ENCODE data around the gene ADAM22. TPM values are rescaled to one million over a fixed set of nuclear protein-coding genes. Genes with fewer than 3 reads are reported as not detected.
"Not testable (repeated sequence)": the region's sequence is repeated elsewhere in the genome, so short reads cannot be mapped to it uniquely, and the experiment has no call there.

The ADAM22 gene
- polyA plus RNA-seq, 3 donors = 0.17 to 0.90 (median 0.46) TPM

GRCh38 chr7:88140947-88141346 is 206.9 kb downstream of the ADAM22 start:
- WGBS, 3 donors = 14 to 43% (median 38%) methylated on average over 2 of the region's 2 CpGs
- H3K27ac ChIP-seq (ENCODE audit: low read depth, low read length) = no peak overlapping the region

GRCh38 chr7:88141479-88141878 is 207.4 kb downstream of the ADAM22 start:
- WGBS, 3 donors = 82 to 90% (median 84%) methylated on average over 2 of the region's 2 CpGs
- no peak overlapping the region for H3K27ac ChIP-seq (ENCODE audit: low read depth, low read length)

DNA sequence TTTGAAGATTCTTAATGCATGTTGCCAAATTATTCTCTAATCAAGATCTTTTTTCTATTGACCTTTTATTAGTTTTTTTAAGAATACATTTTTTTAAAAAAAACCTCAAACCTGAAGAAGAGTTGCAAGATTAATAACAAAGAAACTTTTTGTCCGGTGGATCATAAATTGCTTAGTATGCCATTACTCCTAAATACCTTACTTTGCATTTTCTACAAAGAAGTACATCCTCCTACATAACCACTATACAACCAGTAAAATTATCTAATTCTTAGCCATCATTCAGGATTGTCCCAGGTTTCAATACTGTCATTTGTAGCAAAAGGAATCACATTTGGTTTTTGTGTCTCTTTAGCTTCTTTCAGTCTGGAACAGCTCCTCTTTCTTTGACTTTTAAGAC is 207.9 kb downstream of the ADAM22 start:
- no peak overlapping the region for H3K27ac ChIP-seq (ENCODE audit: low read depth, low read length)
- WGBS, 3 donors = 84 to 91% (median 87%) methylated on average over 1 of the region's 1 CpG

- 34 to 74% (median 58%) methylated on average over 2 of the region's 2 CpGs for WGBS, 3 donors
- H3K27ac ChIP-seq (ENCODE audit: low read depth, low read length) = no peak overlapping the region
Measured at GRCh38 chr7:88146616-88147015, 212.6 kb downstream of the ADAM22 start.

- H3K27ac ChIP-seq (ENCODE audit: low read depth, low read length) = no peak overlapping the region
Measured at GRCh38 chr7:88147341-88147740, 213.3 kb downstream of the ADAM22 start.

- H3K27ac ChIP-seq (ENCODE audit: low read depth, low read length) = no peak overlapping the region
- WGBS, 3 donors = 39 to 76% (median 74%) methylated on average over 1 of the region's 1 CpG
Measured at GRCh38 chr7:88147949-88148348, 213.9 kb downstream of the ADAM22 start.

- no peak overlapping the region for H3K27ac ChIP-seq (ENCODE audit: low read depth, low read length)
Measured at GRCh38 chr7:88150033-88150432, 216.0 kb downstream of the ADAM22 start.

DNA sequence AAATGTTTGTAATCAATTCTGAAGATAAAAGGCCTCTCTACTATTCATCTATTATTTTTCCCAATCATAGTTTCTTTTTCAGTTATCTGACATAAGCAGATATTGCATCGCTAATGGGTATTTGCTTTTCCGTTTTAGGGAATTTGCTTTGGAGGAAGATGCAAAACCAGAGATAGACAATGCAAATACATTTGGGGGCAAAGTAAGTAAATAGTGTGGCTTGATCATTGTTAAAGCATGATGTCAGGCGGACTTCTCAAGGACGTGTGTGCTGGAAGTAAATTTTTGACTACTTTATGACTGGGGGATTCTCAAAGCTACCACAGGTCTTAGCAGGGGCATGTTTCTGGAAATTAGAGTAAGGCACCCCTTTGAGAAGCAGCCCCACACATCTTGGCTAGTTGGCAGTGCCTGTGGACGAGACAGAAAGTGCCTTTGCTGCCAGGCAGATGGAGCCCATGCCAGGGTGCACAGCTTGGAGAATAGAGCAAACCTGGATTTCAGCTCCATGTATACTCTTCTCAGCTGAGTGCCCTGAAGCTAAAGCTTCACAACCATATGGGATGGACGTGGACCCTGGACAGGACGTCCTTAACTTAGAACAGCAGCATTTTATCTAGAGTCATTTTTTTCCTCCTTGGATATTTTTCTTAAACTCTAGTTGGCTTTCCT is 217.2 kb downstream of the ADAM22 start:
- WGBS, 3 donors = 26 to 90% (median 83%) methylated on average over 7 of the region's 7 CpGs

More at GRCh38 chr7:88150033-88150432, 216.0 kb downstream of the ADAM22 start:
- WGBS, 3 donors = 88 to 92% (median 90%) methylated on average over 4 of the region's 4 CpGs

DNA sequence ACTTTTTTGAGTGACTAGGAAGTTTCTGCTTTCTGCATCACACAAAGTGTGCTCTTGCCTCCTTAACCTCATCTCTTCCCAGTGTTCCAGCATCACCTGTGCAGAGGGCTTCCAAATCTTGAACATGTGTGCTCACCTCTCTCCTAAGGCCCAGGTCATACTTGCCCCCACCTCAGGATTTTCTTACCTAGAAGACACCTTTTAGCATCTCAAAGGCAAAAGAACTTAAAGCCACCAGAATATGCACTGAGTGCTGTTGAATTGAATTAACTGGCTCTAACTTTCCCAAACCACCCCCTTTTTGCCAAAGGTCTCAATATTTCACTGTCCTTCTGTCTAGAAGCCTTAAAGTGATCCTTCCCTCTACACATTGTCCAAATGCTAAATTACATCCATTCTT is 219.3 kb downstream of the ADAM22 start:
- H3K27ac ChIP-seq (ENCODE audit: low read depth, low read length) = no peak overlapping the region

More for the DNA sequence above, 217.2 kb downstream of the ADAM22 start:
- H3K27ac ChIP-seq (ENCODE audit: low read depth, low read length) = no peak overlapping the region

- 81 to 88% (median 87%) methylated on average over 4 of the region's 4 CpGs for WGBS, 3 donors
- H3K27ac ChIP-seq (ENCODE audit: low read depth, low read length) = no peak overlapping the region
Measured at GRCh38 chr7:88155756-88156155, 221.7 kb downstream of the ADAM22 start.

GRCh38 chr7:88156356-88156755 is 222.3 kb downstream of the ADAM22 start:
- WGBS, 3 donors = 41 to 79% (median 45%) methylated on average over 1 of the region's 1 CpG
- H3K27ac ChIP-seq (ENCODE audit: low read depth, low read length) = no peak overlapping the region

- H3K27ac ChIP-seq (ENCODE audit: low read depth, low read length) = not testable (repeated sequence)
- 77 to 78% (median 77%) methylated on average over 2 of the region's 2 CpGs for WGBS, 3 donors
Measured at GRCh38 chr7:88159741-88160140, 225.7 kb downstream of the ADAM22 start.

- no peak overlapping the region for H3K27ac ChIP-seq (ENCODE audit: low read depth, low read length)
Measured at GRCh38 chr7:88165697-88166096, 231.6 kb downstream of the ADAM22 start.

GRCh38 chr7:88167223-88167622 is 233.2 kb downstream of the ADAM22 start:
- WGBS, 3 donors = 83 to 84% (median 84%) methylated on average over 2 of the region's 2 CpGs
- no peak overlapping the region for H3K27ac ChIP-seq (ENCODE audit: low read depth, low read length)

DNA sequence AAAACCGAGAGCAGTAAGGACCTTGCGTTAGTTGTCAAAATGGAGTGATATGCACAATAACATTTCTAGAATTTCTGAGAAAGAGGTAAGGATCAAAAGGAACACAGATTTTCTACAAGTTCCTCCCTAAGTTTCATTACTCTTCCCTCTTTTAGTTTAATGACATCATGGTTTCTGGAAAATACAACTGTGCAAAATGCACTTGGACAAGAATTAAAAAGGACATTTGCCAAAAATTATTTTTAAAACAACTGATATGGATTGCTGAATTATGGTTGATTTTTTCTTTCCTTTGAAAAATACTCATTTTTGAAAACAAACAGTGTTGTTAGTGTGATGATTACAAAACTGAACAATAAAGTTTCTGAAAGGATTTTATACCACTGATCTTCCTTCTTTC is 233.7 kb downstream of the ADAM22 start:
- 71 to 83% (median 80%) methylated on average over 2 of the region's 2 CpGs for WGBS, 3 donors
- H3K27ac ChIP-seq (ENCODE audit: low read depth, low read length) = no peak overlapping the region

DNA sequence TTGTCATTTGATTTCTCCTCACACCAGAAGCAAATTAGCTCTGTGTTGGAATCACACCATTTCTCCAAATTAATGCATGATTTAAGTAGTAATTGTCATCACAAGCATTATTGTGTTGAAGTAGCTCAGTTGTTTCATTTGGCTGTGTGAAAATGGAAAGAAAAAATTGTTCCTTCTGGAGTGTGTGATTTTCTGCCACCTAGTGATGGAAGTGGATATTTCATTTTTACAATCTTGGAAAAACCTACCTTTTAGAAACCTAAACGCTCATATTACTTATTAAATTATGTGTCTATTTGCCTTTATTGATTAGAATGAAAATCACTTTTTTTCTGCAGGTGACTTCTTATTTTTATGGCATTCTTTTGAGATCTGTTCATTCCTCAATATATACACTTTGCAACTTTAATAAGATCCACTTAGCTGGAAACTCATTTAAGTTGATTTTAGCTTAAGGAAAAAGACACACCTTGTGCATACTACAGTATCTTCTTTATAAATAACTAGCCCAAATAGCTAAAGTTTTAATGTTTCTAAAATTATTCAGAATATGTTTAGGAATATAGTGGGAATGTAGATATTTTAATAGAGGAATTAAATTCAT is 235.8 kb downstream of the ADAM22 start:
- 6 to 26% (median 21%) methylated on average over 1 of the region's 1 CpG for WGBS, 3 donors
- no peak overlapping the region for H3K27ac ChIP-seq (ENCODE audit: low read depth, low read length)

- 95 to 97% (median 95%) methylated on average over 4 of the region's 4 CpGs for WGBS, 3 donors
- no peak overlapping the region for H3K27ac ChIP-seq (ENCODE audit: low read depth, low read length)
Measured at GRCh38 chr7:88172842-88173241, 238.8 kb downstream of the ADAM22 start.

GRCh38 chr7:88176190-88176589 is 242.1 kb downstream of the ADAM22 start:
- no peak overlapping the region for H3K27ac ChIP-seq (ENCODE audit: low read depth, low read length)
- WGBS, 3 donors = 86 to 95% (median 92%) methylated on average over 5 of the region's 5 CpGs

- 69 to 100% (median 99%) methylated on average over 1 of the region's 1 CpG for WGBS, 3 donors
- no peak overlapping the region for H3K27ac ChIP-seq (ENCODE audit: low read depth, low read length)
Measured at GRCh38 chr7:88183051-88183450, 249.0 kb downstream of the ADAM22 start.

DNA sequence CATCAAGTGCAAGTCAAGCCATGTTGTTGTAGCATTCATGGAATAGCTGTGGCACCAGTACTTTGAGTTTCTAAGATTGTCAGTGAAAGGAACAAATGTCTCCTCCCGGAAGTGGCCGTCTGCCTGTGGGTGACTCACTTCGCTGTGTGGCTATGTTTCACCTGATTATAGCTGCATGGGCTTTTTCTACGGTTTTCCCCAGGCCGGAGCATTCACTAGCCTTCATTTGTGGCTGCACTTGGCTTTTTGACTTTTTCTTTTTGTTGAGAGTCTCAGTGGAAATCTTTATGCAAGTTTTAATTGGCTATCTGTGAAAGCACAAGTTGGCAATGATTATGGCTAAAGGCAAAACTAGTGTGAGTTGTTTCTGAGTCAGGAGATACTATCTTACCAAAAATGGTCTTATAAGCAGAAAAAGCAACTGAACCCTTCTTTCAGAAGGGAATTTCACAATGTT is 250.8 kb downstream of the ADAM22 start:
- H3K27ac ChIP-seq (ENCODE audit: low read depth, low read length) = no peak overlapping the region
- 74 to 92% (median 91%) methylated on average over 5 of the region's 5 CpGs for WGBS, 3 donors

Data from adipose tissue (tissue), 3 donors.